Measurements from ENCODE around the gene UBA3. TPM values are rescaled to one million over a fixed set of nuclear protein-coding genes. Genes with fewer than 3 reads are reported as not detected.

Gene UBA3
- total RNA-seq, 1 experiment from 2014 or later, result 67.2 TPM

- no peak overlapping the region for H3K4me2 ChIP-seq (ENCODE audit: insufficient read depth, insufficient read length, low read length)
- peaks cover 10% of the 10 kb centered on the region for H3K23me2 ChIP-seq (ENCODE audit: insufficient read length, low read depth, low read length, poor library complexity, severe bottlenecking)
- peaks cover 6% of the 10 kb centered on the region for H3K79me1 ChIP-seq (ENCODE audit: insufficient read depth, low read depth, low read length, poor library complexity, severe bottlenecking)
- peaks cover 33 to 37% of the 10 kb centered on the region in 2 experiments for H3K4me1 Mint-ChIP-seq
- H3K36me3 Mint-ChIP-seq (ENCODE audit: insufficient read depth in 1 of 3, low read depth in 3 of 3), result 0 out of 7 replicates have a peak, but pooled peaks cover 0 to under 1% (median 0%) of the 10 kb centered on the region in 3 experiments
- no peak overlapping the region for H3K27ac Mint-ChIP-seq
- peaks cover 5% of the 10 kb centered on the region; the same call in 1 of the 2 replicates for H3K79me2 ChIP-seq (ENCODE audit: insufficient read depth, low read length)
- no peak overlapping the region for H2AK5ac ChIP-seq (ENCODE audit: insufficient read length, low read length)
- TF ChIP-seq CTCF (conservative IDR thresholded peaks at IDR 0.05), result no peak
- no peak overlapping the region for H2BK20ac ChIP-seq (ENCODE audit: low read depth, low read length, poor library complexity, severe bottlenecking)
- no peak overlapping the region for H4K8ac ChIP-seq (replicated peaks; ENCODE audit: insufficient read length, low read depth, low read length)
- H3K14ac ChIP-seq (ENCODE audit: insufficient read depth, low read length), result no peak overlapping the region
- H3K27ac ChIP-seq (ENCODE audit: insufficient read length, low read depth, low read length), result no peak overlapping the region
- no peak overlapping the region for H2BK5ac ChIP-seq (ENCODE audit: insufficient read length, low read length)
- H3T11ph ChIP-seq (ENCODE audit: low read length), result no peak overlapping the region
- no peak overlapping the region for H3K4me3 Mint-ChIP-seq
- no peaks in the 10 kb centered on the region for H3K27me3 ChIP-seq (ENCODE audit: insufficient read depth, low read length)
- no peak overlapping the region for H2BK120ac ChIP-seq (ENCODE audit: low read depth, low read length, poor library complexity, severe bottlenecking)
- H3K4ac ChIP-seq (ENCODE audit: low read depth, low read length), result no peak overlapping the region
- H4K20me1 ChIP-seq (ENCODE audit: control insufficient read depth, insufficient read depth, insufficient read length), result no peaks in the 10 kb centered on the region
- H3K23ac ChIP-seq (ENCODE audit: insufficient read length, low read depth, low read length), result no peak overlapping the region
- H2BK15ac ChIP-seq (ENCODE audit: low read depth, low read length), result no peak overlapping the region
- no peak overlapping the region for H4K91ac ChIP-seq (ENCODE audit: insufficient read length, low read depth, low read length)
- no peak overlapping the region for H2BK12ac ChIP-seq (ENCODE audit: insufficient read length, low read depth, low read length)
- H3K9me3 Mint-ChIP-seq, result no peaks in the 10 kb centered on the region
- H3K4me1 ChIP-seq (ENCODE audit: insufficient read depth, low read length), result peaks cover 6% of the 10 kb centered on the region; the same call in 1 of the 2 replicates
- no peak overlapping the region for H3K56ac ChIP-seq (ENCODE audit: insufficient read length, low read depth, low read length)
- H3K18ac ChIP-seq (ENCODE audit: insufficient read length, low read depth, low read length), result no peak overlapping the region
- no peak overlapping the region for H4K5ac ChIP-seq (ENCODE audit: insufficient read length, low read depth, low read length)
- no peaks in the 10 kb centered on the region; the same call in 1 of the 2 replicates for H3K27me3 Mint-ChIP-seq (ENCODE audit: low read depth)
- DNase-seq, result no peak
- H2AFZ ChIP-seq (ENCODE audit: low read length), result no peak overlapping the region
- no peak overlapping the region for H3K9ac ChIP-seq (ENCODE audit: extremely low read depth, insufficient read length, low read length)
- no peaks in the 10 kb centered on the region for H3K9me3 ChIP-seq (ENCODE audit: control insufficient read depth, low read depth, low read length)
Measured at GRCh38 chr3:69082805-69083204, 2.6 kb upstream of the UBA3 start.
